Measurements from ENCODE around the gene RAB26.

RAB26 gene

GRCh38 chr16:2142942-2143877, 5.2 kb upstream of the RAB26 start:
- DNase-seq (ENCODE audit: low spot score), result no peak

GRCh38 chr16:2143878-2144485, 4.4 kb upstream of the RAB26 start:
- no peak for DNase-seq (ENCODE audit: low spot score)

- no peak for DNase-seq (ENCODE audit: low spot score)
Observed at GRCh38 chr16:2145843-2146242, 2.6 kb upstream of the RAB26 start.

GRCh38 chr16:2147378-2147777, 1.0 kb upstream of the RAB26 start:
- no peak for DNase-seq (ENCODE audit: low spot score)

GRCh38 chr16:2148714-2149629, 547 bp downstream of the RAB26 start:
- no peak for DNase-seq (ENCODE audit: low spot score)

DNA sequence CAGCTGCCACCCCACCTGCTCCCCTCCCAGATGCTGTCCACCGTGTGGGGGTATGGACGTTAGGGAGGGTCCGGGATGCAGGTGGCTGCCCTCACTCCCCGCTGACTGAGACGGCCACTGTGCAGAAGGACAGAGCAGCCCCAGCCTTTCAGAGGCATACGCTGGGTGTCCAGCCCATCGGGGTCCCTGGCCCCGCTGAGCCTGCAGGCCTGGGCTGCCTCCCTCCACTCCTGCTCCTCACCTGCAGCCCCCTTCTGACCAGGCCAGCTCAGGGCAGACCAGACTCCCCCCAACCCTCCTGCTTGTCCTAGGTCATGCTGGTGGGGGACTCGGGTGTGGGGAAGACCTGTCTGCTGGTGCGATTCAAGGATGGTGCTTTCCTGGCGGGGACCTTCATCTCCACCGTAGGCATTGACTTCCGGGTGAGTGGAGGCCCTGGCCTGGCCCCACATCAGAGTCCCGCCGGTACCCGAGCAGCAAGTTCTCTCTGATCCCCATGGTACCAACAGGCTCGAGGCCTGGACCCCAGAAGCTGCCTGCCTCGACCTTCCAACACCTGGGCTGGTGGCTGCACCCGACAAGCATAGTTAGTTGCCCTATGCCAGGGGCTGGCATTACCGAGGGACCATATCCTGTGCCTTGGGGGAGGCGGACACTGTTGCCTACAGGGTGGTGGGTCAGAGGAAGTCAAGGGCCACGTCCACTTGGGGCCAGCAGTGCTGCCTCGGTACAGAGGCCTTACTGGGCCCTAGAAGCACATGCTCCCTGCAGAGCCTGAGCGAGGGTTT, 1.4 kb downstream of the RAB26 start:
- no peak for DNase-seq (ENCODE audit: low spot score)

DNA sequence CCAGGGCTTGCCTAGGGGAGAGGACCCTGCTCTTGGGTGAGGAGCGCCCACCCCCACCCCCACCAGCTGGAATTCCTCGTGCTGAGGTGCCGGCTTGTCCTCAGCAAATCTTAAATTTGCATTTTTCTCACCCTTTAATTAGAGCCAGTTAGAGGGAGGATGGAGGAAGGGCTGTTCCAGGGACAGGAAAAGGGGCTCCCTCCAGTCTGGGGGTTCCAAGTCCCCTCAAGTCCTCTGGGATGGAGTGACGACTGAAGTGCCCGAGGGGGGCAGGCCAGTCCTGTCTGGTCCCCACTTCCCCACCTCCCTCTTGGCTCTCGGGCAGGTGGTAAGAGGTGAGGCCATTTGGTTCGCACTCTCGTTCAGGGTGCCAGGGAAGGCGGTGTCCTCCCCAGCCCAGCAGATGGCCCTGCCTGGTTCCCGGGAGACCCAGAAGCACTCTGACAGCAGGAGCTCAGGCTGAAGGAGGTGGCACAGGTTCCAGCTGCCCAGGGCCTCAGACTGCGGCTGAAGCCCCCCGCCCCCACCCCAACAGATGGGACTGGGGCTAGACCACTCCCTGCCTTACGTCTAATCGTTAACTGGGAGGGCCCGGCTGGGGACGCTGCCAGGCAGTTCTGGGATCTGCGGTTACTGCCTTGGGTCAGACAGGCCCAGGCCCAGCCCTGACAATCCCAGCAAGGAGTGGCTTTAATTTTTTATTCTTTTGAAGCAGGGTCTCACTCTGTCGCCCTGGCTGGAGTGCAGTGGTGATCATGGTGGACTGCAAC, 2.2 kb downstream of the RAB26 start:
- DNase-seq (ENCODE audit: low spot score), result no peak

GRCh38 chr16:2151188-2152091, 3.0 kb downstream of the RAB26 start:
- DNase-seq (ENCODE audit: low spot score), result no peak

GRCh38 chr16:2152695-2153506, 4.5 kb downstream of the RAB26 start:
- DNase-seq (ENCODE audit: low spot score), result no peak

DNA sequence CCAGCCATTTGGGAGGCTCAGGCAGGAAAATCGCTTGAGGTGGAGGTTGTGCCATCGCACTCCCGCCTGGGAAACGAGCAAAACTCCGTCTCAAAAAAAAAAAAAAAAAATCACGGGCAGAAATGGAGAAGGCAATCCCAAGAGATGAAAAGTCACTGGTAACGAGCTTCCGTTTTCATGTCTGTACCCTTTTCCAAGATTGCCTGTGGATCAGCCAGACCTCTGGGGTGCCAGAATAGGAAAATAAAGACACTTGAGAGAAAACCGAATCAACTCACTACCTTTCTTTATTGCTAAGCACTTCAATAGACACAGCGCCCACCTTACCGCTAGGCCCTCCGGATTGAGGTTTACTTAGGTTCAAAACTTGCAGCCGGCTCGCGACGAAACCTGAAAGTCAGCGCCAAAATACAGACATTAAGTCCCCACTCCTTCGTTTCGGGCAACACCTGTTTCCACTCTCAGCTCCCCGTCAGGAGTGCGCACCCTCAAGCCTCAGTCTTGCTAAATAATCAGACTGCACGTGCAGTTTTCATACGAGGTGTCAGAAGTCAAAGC, 6.2 kb downstream of the RAB26 start:
- no peak for DNase-seq (ENCODE audit: low spot score)

GRCh38 chr16:2155091-2155950, 6.9 kb downstream of the RAB26 start, which contains the start of gene TRAF7:
TRAF7 (plus strand) TSS chr16:2155782; CDS start chr16:2163921, 8,139 bp downstream.
- peak; percentile 100 for DNase-seq (ENCODE audit: low spot score)

DNA sequence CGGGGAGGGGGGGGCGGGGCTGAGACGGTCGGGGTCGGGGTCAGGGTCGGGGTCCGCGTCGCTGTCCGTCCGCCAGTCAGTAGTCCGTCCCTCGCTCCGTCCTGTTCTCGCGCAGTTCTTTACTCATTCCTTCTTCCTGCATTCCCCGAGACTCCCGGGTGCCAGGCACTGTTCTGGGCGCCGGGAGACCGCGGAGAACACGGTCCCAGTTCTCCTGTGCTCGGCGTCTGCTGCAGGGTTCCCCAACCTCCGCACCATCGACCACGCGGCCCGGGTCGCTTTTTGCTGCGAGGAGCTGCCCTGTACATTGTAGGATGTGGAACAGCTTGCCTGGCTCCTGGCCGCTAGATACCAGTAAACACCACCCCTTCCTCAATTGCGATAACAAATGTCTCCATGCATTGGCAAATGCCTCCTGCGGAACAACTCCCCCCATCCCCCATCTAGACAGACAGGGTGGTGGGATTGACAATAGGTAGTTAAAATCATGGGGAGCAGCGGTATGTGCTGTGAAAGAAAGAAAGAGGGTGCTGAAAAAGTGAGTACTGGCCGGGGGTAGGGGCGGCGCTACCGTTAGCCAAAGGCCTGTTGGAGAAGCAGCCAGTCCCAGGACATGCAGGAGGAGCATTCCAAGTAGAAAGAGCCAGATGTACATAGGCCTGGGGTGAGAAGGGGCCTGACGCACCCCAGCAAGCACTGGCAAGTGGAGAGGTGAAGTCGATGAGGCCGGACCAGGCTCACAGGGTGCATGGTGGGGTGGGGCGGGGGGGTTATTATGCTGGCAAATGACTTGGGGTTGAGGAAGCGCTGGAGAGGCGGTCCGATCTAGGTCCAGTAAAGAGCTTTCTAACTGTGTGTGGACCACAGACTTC, 7.8 kb downstream of the RAB26 start:
- DNase-seq (ENCODE audit: low spot score), result peak; percentile 13

- no peak for DNase-seq (ENCODE audit: low spot score)
Observed at GRCh38 chr16:2156849-2157224, 8.4 kb downstream of the RAB26 start.

DNA sequence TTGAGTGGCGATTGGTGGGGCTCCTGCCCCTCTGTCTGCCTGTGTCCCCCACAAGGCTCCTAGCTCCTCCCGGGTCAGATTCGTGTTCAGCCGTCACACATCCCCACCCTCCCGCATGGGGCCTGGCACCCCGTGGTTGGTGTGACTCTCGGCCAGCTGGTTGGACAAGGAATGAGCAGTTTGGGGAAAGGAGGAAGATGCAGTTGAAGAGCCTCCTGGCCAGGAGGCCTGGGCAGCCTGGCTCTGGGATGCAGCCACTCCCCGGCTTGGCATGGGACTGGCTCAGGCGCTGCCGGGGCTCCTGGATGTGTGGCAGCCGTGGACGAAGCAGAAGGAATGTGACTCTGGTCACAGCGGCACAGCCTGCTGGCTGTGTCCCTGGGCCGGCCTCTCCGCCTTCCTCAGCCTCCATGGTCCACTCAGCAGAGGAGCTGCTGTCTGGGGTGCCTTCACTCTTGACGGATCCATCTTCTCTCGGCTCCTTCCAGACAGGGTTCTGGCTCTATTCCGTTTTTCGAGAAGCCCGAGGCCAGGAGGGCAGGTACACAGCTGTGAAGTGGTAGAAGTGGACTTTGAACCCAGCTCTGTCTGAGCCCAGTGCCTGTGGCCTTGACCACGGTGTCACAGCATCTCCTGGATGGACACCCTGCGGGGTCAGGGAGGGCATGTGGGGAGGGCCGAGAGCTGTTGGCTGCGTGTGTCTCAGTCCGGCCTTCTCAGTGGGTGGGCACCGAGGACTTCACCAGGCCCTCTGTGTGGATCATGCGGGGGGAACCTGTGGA, 9.2 kb downstream of the RAB26 start:
- no peak for DNase-seq (ENCODE audit: low spot score)

- DNase-seq (ENCODE audit: low spot score), result no peak
Observed at GRCh38 chr16:2158262-2158638, 9.8 kb downstream of the RAB26 start.

Measured in hematopoietic multipotent progenitor cell treated with erythropoietin and hydrocortisone succinate and interleukin-3 and kit ligand, for 15 days (in vitro differentiated cells).